K562 (cell line): ENCODE results near the gene CCL5. TPM values are rescaled to one million over a fixed set of nuclear protein-coding genes. Genes with fewer than 3 reads are reported as not detected.

Source experiments
- ATAC-seq: fragments of 200-7000 bp; cut with Tn5 transposase; 3 replicates; pipeline ENCODE4 v1.9.1; 2020; ENCODE audit warnings: moderate library complexity
- BruUV-seq: library from RNA; stranded (reverse); fragments of 400-500 nt; replicated peaks from 2 replicates; lab custom pipeline; 2021; lab: Mats Ljungman, UMichigan
- CTCF ChIA-PET: fragments of 300-600 bp; formaldehyde crosslinking; extraction: SDS; loops from one replicate; lab custom pipeline; 2021; ENCODE audit warnings: low intra/inter-chr PET ratio; lab: Yijun Ruan, JAX
- POLR2A ChIA-PET: fragments of 300-600, 350-650 bp; sonication (Branson Sonifier 250); formaldehyde crosslinking; extraction: SDS; loops from one replicate; lab custom pipeline; 2021; ENCODE audit warnings: antibody characterized with exemption, inconsistent platforms; lab: Yijun Ruan, JAX
- DNase-seq, 4 experiments: peaks; one replicate each; pipeline versions ENCODE4 v3.0.0 to v3.0.0-alpha.2; 2011 to 2018; ENCODE audit warnings: low spot score in 3 of 4, mixed read lengths in 3 of 4; ENCODE audit errors: extremely low read depth in 1 of 4
- FAIRE-seq: peaks from 2 replicates; lab custom pipeline; 2011; peaks lifted over from hg19 to GRCh38; lab: Jason Lieb, UNC
- H2AFZ ChIP-seq: 2 replicates; pipeline ENCODE4 v1.6.0; 2011; ENCODE audit warnings: low read depth, low read length, control low read depth, inconsistent platforms
- H3K27ac ChIP-seq: fragments of 200-600 bp; 3 replicates; pipeline ENCODE4 v1.8.0; 2011; ENCODE audit warnings: low read depth, mild to moderate bottlenecking, control low read depth, inconsistent platforms, low read length, moderate library complexity, mixed read lengths; ENCODE audit errors: extremely low read depth
- H3K27me3 ChIP-seq, 2 experiments: fragments of 300-600 bp in 1 of 2; 2 replicates in 1 of 2; 3 replicates in 1 of 2; pipeline versions ENCODE4 v1.6.0 to v1.8.0; 2011; ENCODE audit warnings: inconsistent platforms in 2 of 2, low read length in 2 of 2, mild to moderate bottlenecking in 1 of 2, mixed read lengths in 1 of 2, moderate library complexity in 1 of 2; ENCODE audit not compliant: control insufficient read depth in 2 of 2, insufficient read depth in 2 of 2
- H3K36me3 ChIP-seq: fragments of 300-600 bp; 3 replicates; pipeline ENCODE4 v1.8.0; 2011; ENCODE audit warnings: mild to moderate bottlenecking, low read length, inconsistent platforms; ENCODE audit not compliant: control insufficient read depth, insufficient read depth
- H3K4me1 ChIP-seq, 2 experiments: fragments of 200-600 bp in 1 of 2; replicated peaks in 1 of 2; 2 replicates in 1 of 2; 3 replicates in 1 of 2; pipeline versions ENCODE4 v1.5.1 to v1.8.0; 2011; ENCODE audit warnings: inconsistent platforms in 2 of 2, low read length in 2 of 2, mild to moderate bottlenecking in 1 of 2, mixed read lengths in 1 of 2, moderate library complexity in 1 of 2; ENCODE audit not compliant: control insufficient read depth in 2 of 2, insufficient read depth in 2 of 2
- H3K4me2 ChIP-seq: 2 replicates; pipeline ENCODE4 v1.6.1; 2011; ENCODE audit warnings: low read length, control low read depth, inconsistent platforms, mixed read lengths; ENCODE audit not compliant: insufficient read depth
- H3K4me3 ChIP-seq: fragments of 200-600 bp; sonication (generic), shearing (Covaris generic); 2 replicates; pipeline ENCODE4 v1.5.1; 2016; ENCODE audit warnings: control low read depth, inconsistent platforms
- H3K79me2 ChIP-seq: fragments of 200-600 bp; 3 replicates; pipeline ENCODE4 v1.8.0; 2011; ENCODE audit warnings: low read length, inconsistent platforms; ENCODE audit not compliant: control insufficient read depth, insufficient read depth
- H3K9ac ChIP-seq, 2 experiments: 2 replicates each; pipeline versions ENCODE4 v1.6.0 to v1.6.1; 2011; ENCODE audit warnings: low read depth in 2 of 2, low read length in 2 of 2, control low read depth in 1 of 2, inconsistent platforms in 1 of 2, mild to moderate bottlenecking in 1 of 2, mixed read lengths in 1 of 2; ENCODE audit not compliant: insufficient read depth in 1 of 2
- H3K9me1 ChIP-seq: one replicate; pipeline ENCODE4 v1.6.0; 2011; ENCODE audit warnings: inconsistent platforms, mild to moderate bottlenecking, low read length, moderate library complexity; ENCODE audit not compliant: control insufficient read depth, insufficient read depth
- H3K9me3 ChIP-seq: replicated peaks from 2 replicates; pipeline ENCODE4 v1.5.1; 2011; ENCODE audit warnings: low read depth, low read length, inconsistent platforms; ENCODE audit not compliant: control insufficient read depth, insufficient read depth
- H4K20me1 ChIP-seq: replicated peaks from 2 replicates; pipeline ENCODE4 v1.6.1; 2011; ENCODE audit warnings: low read length, inconsistent platforms, mixed read lengths; ENCODE audit not compliant: control insufficient read depth, insufficient read depth
- ARHGAP35 ChIP-seq: fragments of 450-650 bp; IDR thresholded peaks from 2 replicates; pipeline ENCODE4 v1.6.1; 2018; ENCODE audit not compliant: partially characterized antibody
- ARID1B ChIP-seq: fragments of 450-650 bp; IDR thresholded peaks from 2 replicates; pipeline ENCODE4 v1.6.1; 2016; ENCODE audit warnings: antibody characterized with exemption, mild to moderate bottlenecking, inconsistent platforms
- CCAR2 ChIP-seq: fragments of 200-400 bp; formaldehyde crosslinking; IDR thresholded peaks from 2 replicates; pipeline ENCODE4 v1.6.1; 2017; ENCODE audit warnings: mild to moderate bottlenecking, low read depth, low read length
- FOXJ2 ChIP-seq: fragments of 200-800 bp; sonication (Bioruptor generic); IDR thresholded peaks from 2 replicates; pipeline ENCODE4 v1.6.1; 2016; ENCODE audit warnings: missing genetic modification characterization, missing compliant biosample characterization
- FOXK1 ChIP-seq: sonication (generic); formaldehyde crosslinking; IDR thresholded peaks from 2 replicates; pipeline ENCODE4 v1.8.0; 2022; ENCODE audit warnings: missing genetic modification reagents, mild to moderate bottlenecking, borderline replicate concordance
- HINFP ChIP-seq: fragments of 450-650 bp; conservative IDR thresholded peaks from 2 replicates; pipeline ENCODE4 v1.6.1; 2016; ENCODE audit warnings: missing genetic modification characterization, low read depth, mild to moderate bottlenecking, control low read depth, missing compliant biosample characterization
- MITF ChIP-seq: IDR thresholded peaks from 2 replicates; pipeline ENCODE4 v1.6.1; 2014; ENCODE audit warnings: antibody characterized with exemption
- PHF20 ChIP-seq: fragments of 450-650 bp; IDR thresholded peaks from 2 replicates; pipeline ENCODE4 v1.6.1; 2018; ENCODE audit not compliant: partially characterized antibody
- SMARCA4 ChIP-seq: fragments of 450-650 bp; IDR thresholded peaks from 2 replicates; pipeline ENCODE4 v1.6.1; 2016
- SMARCE1 ChIP-seq: fragments of 450-650 bp; IDR thresholded peaks from 2 replicates; pipeline ENCODE4 v1.7.1; 2016; ENCODE audit warnings: mild to moderate bottlenecking
- SRSF1 ChIP-seq: fragments of 200-400 bp; formaldehyde crosslinking; IDR thresholded peaks from 2 replicates; pipeline ENCODE4 v1.6.1; 2017; ENCODE audit warnings: mild to moderate bottlenecking, low read depth, low read length, moderate library complexity
- THAP7 ChIP-seq: fragments of 250-450 bp; sonication (Bioruptor Pico); IDR thresholded peaks from 2 replicates; pipeline ENCODE4 v1.5.0; 2021
- ZBTB17 ChIP-seq: fragments of 450-650 bp; formaldehyde crosslinking; IDR thresholded peaks from 2 replicates; pipeline ENCODE4 v1.4.0; 2020; ENCODE audit warnings: mild to moderate bottlenecking
- ZNF518B ChIP-seq: fragments of 250-450 bp; sonication (Bioruptor Pico); IDR thresholded peaks from 2 replicates; pipeline ENCODE4 v1.5.0; 2021; ENCODE audit warnings: mild to moderate bottlenecking, moderate library complexity
- ZNF695 ChIP-seq: fragments of 450-650 bp; formaldehyde crosslinking; IDR thresholded peaks from 2 replicates; pipeline ENCODE4 v1.4.0; 2020; ENCODE audit warnings: mild to moderate bottlenecking, moderate library complexity
- WGBS: fragments of 100-300 bp; shearing (Covaris generic); methylation state at CpG from one replicate; pipeline ENCODE4 v1.1.6; 2016; ENCODE audit warnings: low coverage, mixed read lengths; ENCODE audit not compliant: insufficient coverage; ENCODE audit errors: missing lambda C conversion rate; 5-methylcytosine and 5-hydroxymethylcytosine counted together
- in situ Hi-C: fragments of 300-500 bp; cut with MboI; formaldehyde crosslinking; loops from 4 replicates; pipeline ENCODE4 v1.15.0; 2018; ENCODE audit warnings: inconsistent platforms, mixed read lengths
- intact Hi-C: fragments of 100-400 bp; cut with micrococcal nuclease; formaldehyde crosslinking; loops from 2 replicates; pipeline ENCODE4 v1.14.2; 2022
- polyA plus RNA-seq, 8 experiments: library from polyadenylated mRNA; depleted of rRNA in 4 of 8; stranded (reverse) in 5 of 8; unstranded in 3 of 8; fragments of >200 nt; fragmentation: Nextera tagmentation in 2 of 8; fragmentation: Illumina TruSeq in 1 of 8; extraction: Ambion mirVana in 2 of 8; extraction: Trizol in 1 of 8; gene quantifications; 2 replicates each; pipeline versions ENCODE4 v1.2.1 to v1.2.3, GENCODE V29; 2011 to 2014; ENCODE audit warnings: inconsistent platforms in 1 of 8, missing spikeins in 1 of 8
- total RNA-seq, 7 experiments: library from RNA; depleted of rRNA in 6 of 7; stranded (reverse); fragments of >200 nt in 6 of 7; fragmentation: Illumina TruSeq in 2 of 7; extraction: Trizol in 2 of 7; gene quantifications; 2 replicates each; pipeline versions ENCODE4 v1.2.1 to v1.2.3, GENCODE V29; 2011 to 2021; ENCODE audit warnings: low replicate concordance in 1 of 7

The CCL5 gene
- total and polyA plus RNA-seq, 9 of the 15 experiments (the other 6 are each of a cell fraction or from before 2014, with no cell fraction given) = 0.18 to 0.59 (median 0.45) TPM; not detected in 1

- TF ChIP-seq SRSF1 (no peak), ZBTB17 (CRISPR knock-in tag) (no peak), PHF20 (no peak)
These were observed 43.5 kb upstream of the CCL5 start (continued) for GRCh38 chr17:35923609-35924114.

- H3K4me2 ChIP-seq = no peak overlapping the region
- H3K27ac ChIP-seq = no peak overlapping the region; the same call in 2 of the 3 replicates
- ATAC-seq (no peak; the same call in 2 of the 3 replicates), FAIRE-seq (no peak), DNase-seq (no peak)
- intact Hi-C loops = no loop called here
- H3K4me3 ChIP-seq = no peak overlapping the region
- H3K9me3 ChIP-seq = no peaks in the 10 kb centered on the region
- H3K27me3 ChIP-seq = no peaks in the 10 kb centered on the region
- H4K20me1 ChIP-seq = no peaks in the 10 kb centered on the region
- no peaks in the 10 kb centered on the region for H3K79me2 ChIP-seq
- H3K4me1 ChIP-seq = peaks cover 22 to 41% of the 10 kb centered on the region in 2 experiments
- WGBS = 0% methylated on average over 1 of the region's 1 CpG
- H2AFZ ChIP-seq = peak overlapping the region; percentile 75; the same call in 1 of the 2 replicates
- peaks cover 4% of the 10 kb centered on the region; the same call in 1 of the 3 replicates for H3K36me3 ChIP-seq
- CTCF ChIA-PET = no interaction called here
- POLR2A ChIA-PET = interaction anchor here (1.9 kb wide), 1 partner anchor 10 kb away, joined by 6 read pairs; no protein-coding TSS in a partner anchor
- BruUV-seq = no TSS peak
- H3K9ac ChIP-seq = peak overlapping the region in 1 of 2 experiments; percentile 23; a peak in 1 of 4 replicates
- in situ Hi-C loops = no loop called here
- no peaks in the 10 kb centered on the region for H3K9me1 ChIP-seq
- TF ChIP-seq MITF (no peak), SMARCE1 (peak; percentile 31; the same call in 1 of the 2 replicates), HINFP (tag) (no peak), FOXJ2 (no peak), SMARCA4 (peak; percentile 62; the same call in 1 of the 2 replicates), ZNF518B (CRISPR knock-in tag) (no peak), ARHGAP35 (no peak), THAP7 (CRISPR knock-in tag) (no peak), ZNF695 (no peak), ARID1B (peak; percentile 70), FOXK1 (CRISPR knock-in tag) (no peak), CCAR2 (no peak)
These were observed 40.1 kb upstream of the CCL5 start for GRCh38 chr17:35920229-35920628.
